Measurements from ENCODE around the gene KNTC1.
A peak's percentile ranks its signal among the peaks of the same experiment; 100 is the strongest.
"Not testable (repeated sequence)": the region's sequence is repeated elsewhere in the genome, so short reads cannot be mapped to it uniquely, and the experiment has no call there.

KNTC1 gene

GRCh38 chr12:122505419-122506051 lies 21.5 kb upstream of the KNTC1 start:
- no peak for DNase-seq (ENCODE audit: low read depth in 3 of 3)

GRCh38 chr12:122506393-122506938 lies 20.6 kb upstream of the KNTC1 start:
- DNase-seq (ENCODE audit: low read depth in 3 of 3): no peak

GRCh38 chr12:122508163-122508562 lies 18.9 kb upstream of the KNTC1 start:
- DNase-seq (ENCODE audit: low read depth in 3 of 3): no peak

- DNase-seq (ENCODE audit: low read depth in 3 of 3): not testable (repeated sequence)
Measured at GRCh38 chr12:122513028-122513427, 14.0 kb upstream of the KNTC1 start.

DNA sequence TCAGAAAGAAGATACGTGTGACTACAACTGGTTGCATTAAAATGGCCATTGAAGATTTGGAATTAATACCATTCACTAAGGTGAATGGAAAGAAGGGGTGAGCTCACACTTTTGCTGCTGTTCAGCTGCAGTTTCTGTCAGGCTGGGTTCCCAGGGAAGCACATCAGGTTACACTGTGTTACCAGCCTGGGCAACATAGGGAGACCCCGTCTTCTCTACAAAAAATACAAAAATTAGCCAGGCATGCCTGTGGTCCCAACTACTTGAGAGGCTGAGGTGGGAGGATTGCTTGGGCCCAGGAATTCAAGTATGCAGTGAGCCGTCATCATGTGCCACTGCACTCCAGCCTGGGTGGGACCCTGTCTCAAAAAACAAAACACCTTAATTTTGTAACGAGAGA lies 13.4 kb upstream of the KNTC1 start:
- DNase-seq (ENCODE audit: low read depth in 3 of 3): no peak

GRCh38 chr12:122515275-122515674 lies 11.8 kb upstream of the KNTC1 start:
- DNase-seq (ENCODE audit: low read depth in 3 of 3): no peak

GRCh38 chr12:122516544-122517361 lies 10.3 kb upstream of the KNTC1 start:
- DNase-seq (ENCODE audit: low read depth in 3 of 3): no peak

DNA sequence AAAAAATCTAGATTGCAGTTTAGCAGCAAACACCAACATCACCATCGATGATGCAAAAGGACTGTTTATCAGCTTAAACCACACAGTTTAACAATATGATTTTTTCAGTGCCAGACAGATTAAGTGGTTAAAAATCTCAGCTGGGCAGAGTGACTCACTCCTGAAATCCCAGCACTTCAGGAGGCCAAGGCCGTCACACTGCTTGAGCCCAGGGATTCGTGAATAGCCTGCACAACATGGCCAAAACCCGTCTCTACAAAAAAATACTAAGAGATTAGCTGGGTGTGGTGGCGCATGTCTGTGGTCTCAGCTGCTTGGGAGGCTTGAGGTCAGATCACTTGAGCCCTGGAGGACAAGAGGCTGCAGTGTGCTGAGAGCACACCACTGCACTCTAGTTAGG lies 9.2 kb upstream of the KNTC1 start:
- DNase-seq (ENCODE audit: low read depth in 3 of 3): no peak

GRCh38 chr12:122518908-122519307 lies 8.1 kb upstream of the KNTC1 start:
- no peak for DNase-seq (ENCODE audit: low read depth in 3 of 3)

DNA sequence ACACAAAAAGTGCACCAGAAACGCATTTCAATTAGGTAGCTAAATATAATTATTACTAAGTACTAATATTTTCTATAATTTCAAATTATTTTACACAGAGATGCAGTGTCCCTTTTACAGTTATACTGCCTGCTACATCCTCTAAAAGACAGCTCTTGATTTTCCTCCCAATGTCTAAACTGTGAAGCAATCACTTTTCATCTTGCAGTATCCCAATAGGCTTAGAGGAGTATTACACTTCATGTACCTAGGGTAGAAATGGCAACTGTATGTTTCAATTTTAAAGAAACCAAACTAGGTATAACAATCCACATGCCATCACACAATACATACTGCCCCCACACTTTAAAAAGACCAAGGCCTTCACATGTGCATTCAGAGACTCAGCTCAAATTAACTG lies 7.6 kb upstream of the KNTC1 start:
- no peak for DNase-seq (ENCODE audit: low read depth in 3 of 3)

DNA sequence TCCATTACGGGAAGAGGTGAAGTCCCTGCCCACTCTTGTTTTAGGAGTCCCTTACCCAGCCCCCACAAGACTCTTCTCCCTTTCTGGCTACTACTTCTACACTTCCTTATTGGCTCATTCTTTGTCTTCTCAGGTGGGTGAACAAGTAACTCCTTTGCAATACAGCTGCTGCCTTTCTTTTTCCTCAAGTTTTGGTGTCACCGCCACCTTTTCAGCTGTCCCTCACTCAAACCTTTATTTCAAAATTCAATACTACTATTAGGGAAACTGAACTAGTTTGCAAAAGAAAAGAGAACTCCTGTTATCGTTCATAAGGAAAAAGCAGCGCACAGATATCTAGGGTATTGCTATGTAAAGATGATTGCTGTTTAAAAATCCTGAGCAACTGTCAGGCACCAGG lies 6.4 kb upstream of the KNTC1 start:
- no peak for DNase-seq (ENCODE audit: low read depth in 3 of 3)

DNA sequence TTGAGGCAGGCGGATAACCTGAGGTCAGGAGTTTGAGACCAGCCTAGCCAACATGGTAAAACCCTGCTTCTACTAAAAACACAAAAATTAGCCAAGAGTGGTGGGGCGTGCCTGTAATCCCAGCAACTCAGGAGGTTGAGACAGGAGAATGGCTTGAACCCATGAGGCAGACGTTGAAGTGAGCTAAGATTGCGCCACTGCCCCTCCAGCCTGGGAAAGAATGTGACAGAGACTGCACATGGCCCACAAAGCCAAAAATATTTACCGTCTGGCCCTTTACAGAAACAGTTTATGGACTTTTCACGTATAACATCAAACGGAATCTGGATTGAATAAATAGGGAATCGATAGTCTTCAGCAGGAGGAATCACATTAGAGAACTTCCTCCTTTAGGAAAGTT lies 3.8 kb upstream of the KNTC1 start:
- no peak for DNase-seq (ENCODE audit: low read depth in 3 of 3)

- DNase-seq (ENCODE audit: low read depth in 3 of 3): no peak
Measured at GRCh38 chr12:122523846-122524718, 3.0 kb upstream of the KNTC1 start.

DNA sequence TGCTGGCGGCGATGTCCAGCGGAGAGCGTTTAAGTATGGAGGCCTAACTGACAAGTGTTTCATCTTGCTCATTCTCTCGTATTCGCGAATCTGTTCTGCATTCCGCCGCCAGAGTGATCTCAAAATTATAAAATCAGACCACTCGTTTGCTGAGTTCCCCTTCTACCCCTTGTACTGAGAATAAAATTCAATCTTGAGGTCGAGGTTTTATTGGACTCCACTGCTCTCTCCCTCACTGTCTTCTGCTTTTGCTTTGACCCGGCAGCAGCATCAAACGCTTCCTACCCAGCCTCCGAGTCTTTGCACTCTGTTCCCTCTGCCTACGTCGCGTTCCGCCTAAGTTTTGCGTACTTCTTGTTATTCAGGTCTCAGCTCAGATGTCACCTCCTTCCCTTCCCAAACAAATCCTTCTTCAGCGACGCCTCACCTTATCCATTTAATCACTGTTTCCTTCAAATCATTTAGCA lies 462 bp downstream of the KNTC1 start:
- DNase-seq (ENCODE audit: low read depth in 3 of 3): peak; percentile 5 to 21 (median 16)

- DNase-seq (ENCODE audit: low read depth in 3 of 3): no peak
Measured at GRCh38 chr12:122528582-122528981, 1.5 kb downstream of the KNTC1 start.

GRCh38 chr12:122528992-122529391 lies 1.9 kb downstream of the KNTC1 start:
- DNase-seq (ENCODE audit: low read depth in 3 of 3): no peak

DNA sequence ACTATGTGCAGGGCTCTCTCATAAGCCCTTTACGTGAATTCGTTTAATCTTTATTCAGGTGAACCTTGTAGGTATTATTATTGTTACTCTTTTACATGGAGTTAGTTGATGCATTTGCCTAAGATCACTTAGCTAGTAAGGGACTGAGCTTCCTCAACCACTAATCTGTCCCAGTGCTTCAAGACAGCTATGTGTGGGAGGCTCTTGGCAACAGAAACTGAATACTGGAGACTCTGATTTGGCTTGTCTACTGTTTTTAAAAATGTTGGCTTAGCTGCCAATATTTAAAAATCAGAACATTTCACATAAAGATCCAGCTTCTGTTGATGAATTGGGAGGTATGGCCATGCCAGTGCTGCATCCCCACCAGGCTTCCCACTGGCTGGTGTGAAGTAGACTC lies 6.8 kb downstream of the KNTC1 start:
- DNase-seq (ENCODE audit: low read depth in 3 of 3): no peak

DNA sequence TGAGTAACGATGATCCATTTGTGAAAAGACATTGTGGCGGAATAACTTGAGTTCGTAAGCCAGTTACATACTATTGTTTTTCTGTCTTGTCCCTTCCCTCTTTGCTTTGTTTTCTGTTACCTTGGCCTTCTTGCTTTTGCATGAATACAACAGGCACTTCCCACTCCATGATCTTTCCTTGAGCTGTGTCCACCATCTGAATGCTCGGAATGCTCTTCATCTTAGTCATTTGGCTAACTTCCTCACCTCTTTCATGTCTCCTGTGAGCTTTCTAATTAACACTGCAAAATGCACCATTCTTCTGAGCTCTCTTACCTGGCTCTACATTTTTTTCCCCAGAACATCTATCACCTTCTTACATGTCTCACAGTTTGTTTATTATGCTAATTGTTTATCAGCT lies 10.0 kb downstream of the KNTC1 start:
- no peak for DNase-seq (ENCODE audit: low read depth in 3 of 3)

- DNase-seq (ENCODE audit: low read depth in 3 of 3): no peak
Measured at GRCh38 chr12:122538496-122538895, 11.4 kb downstream of the KNTC1 start.

GRCh38 chr12:122544537-122544936 lies 17.5 kb downstream of the KNTC1 start:
- DNase-seq (ENCODE audit: low read depth in 3 of 3): no peak

- no peak for DNase-seq (ENCODE audit: low read depth in 3 of 3)
Measured at GRCh38 chr12:122545855-122546254, 18.8 kb downstream of the KNTC1 start.

DNA sequence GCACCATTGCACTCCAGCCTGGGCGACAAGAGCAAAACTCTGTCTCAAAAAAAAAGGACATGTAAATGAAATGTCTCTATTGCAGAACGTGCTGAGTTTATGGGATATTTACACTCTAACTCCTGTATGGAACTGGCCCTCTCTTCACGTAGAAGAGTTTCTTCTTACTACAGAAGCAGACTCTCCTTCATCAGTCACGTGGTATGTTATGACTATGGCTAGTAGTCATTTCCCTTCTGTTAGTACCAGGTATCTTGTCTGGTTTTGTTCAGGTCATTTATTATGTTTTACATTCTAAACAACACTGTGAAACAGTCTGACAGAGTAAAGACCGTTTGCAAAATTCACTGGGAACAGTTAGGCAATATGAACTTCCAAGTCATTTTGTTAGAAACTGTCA lies 20.3 kb downstream of the KNTC1 start:
- DNase-seq (ENCODE audit: low read depth in 3 of 3): no peak
